ENCODE data around the gene MRGPRF.

DNA sequence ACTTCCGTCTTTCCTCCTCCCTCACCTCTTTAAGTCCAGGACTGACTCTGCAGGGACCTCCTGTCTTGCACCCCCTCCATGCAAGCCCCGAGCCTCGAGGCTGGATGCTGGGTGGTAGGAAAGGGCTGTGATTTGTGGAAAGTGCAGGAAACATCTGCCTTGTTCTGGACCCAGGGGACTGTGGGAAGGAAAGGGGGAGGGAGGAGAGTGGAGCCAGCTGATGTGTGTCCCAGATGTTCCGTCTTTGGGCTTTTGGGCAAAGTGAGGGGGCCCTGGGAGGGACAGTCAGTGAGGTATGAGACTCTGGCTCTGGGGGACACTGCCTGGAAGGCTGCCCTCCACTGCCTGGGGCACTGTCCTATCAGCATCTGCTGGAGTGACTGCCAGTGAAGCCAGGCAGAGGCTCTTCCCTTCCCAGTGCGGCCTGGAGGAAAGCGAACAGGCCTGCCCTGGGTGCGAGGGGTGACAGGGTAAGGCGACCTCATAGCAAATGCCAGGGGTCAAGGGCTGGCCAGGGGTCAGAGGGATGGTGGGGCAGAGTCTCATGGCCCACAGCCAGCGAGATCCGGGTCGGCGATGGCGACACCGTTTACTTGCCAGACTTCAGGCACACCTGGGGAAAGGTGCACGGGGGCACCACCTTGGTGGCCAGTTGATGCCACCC is 34.0 kb downstream of the MRGPRF start:
- TF ChIP-seq SIX5 (IDR thresholded peaks at IDR 0.05; ENCODE audit: low read depth, low read length) (no peak), RXRA (IDR thresholded peaks at IDR 0.05; ENCODE audit: insufficient read depth, low read depth, low read length) (no peak), POLR2AphosphoS5 (IDR thresholded peaks at IDR 0.05; ENCODE audit: low read depth, low read length) (no peak)

Measured in H1 (cell line).